Endothelial cell of umbilical vein (primary cell): ENCODE measurements around the gene TRAPPC10. TPM values are rescaled to one million over a fixed set of nuclear protein-coding genes. Genes with fewer than 3 reads are reported as not detected.
"Not testable (repeated sequence)": the region's sequence is repeated elsewhere in the genome, so short reads cannot be mapped to it uniquely, and the experiment has no call there.

Experiments
- BruUV-seq: library from RNA; stranded (reverse); fragments of 400-500 nt; replicated peaks from 2 replicates; lab custom pipeline; 2021; lab: Mats Ljungman, UMichigan
- CTCF ChIA-PET: fragments of 300-600, 350-600 bp; sonication (Branson Sonifier 250); formaldehyde crosslinking; loops from one replicate; lab custom pipeline; 2021; ENCODE audit warnings: antibody characterized with exemption, inconsistent platforms; lab: Charles Lee
- POLR2A ChIA-PET: fragments of 300-600, 350-600 bp; sonication (Branson Sonifier 250); formaldehyde crosslinking; loops from one replicate; lab custom pipeline; 2021; ENCODE audit warnings: antibody characterized with exemption, inconsistent platforms; lab: Charles Lee
- DNase-seq: peaks from one replicate; pipeline ENCODE4 v3.0.0-alpha.2; 2011; ENCODE audit warnings: low read depth, low spot score
- FAIRE-seq: peaks from 2 replicates; lab custom pipeline; 2011; peaks lifted over from hg19 to GRCh38; lab: Jason Lieb, UNC
- H2AFZ ChIP-seq: 2 replicates; pipeline ENCODE4 v1.6.0; 2012; ENCODE audit warnings: low read depth, low read length, control low read depth, inconsistent platforms
- H3K27ac ChIP-seq: 2 replicates; pipeline ENCODE4 v1.5.1; 2011; ENCODE audit warnings: low read depth, mild to moderate bottlenecking, control low read depth, low read length, moderate library complexity; ENCODE audit not compliant: insufficient read depth
- H3K27me3 ChIP-seq, 2 experiments: 2 replicates each; pipeline versions ENCODE4 v1.6.0 to v1.6.1; 2011; ENCODE audit warnings: low read length in 2 of 2, mixed read lengths in 1 of 2; ENCODE audit not compliant: control insufficient read depth in 2 of 2, insufficient read depth in 2 of 2
- H3K36me3 ChIP-seq, 2 experiments: 2 replicates in 1 of 2; 3 replicates in 1 of 2; pipeline ENCODE4 v1.5.1; 2011; ENCODE audit warnings: low read length in 2 of 2, mild to moderate bottlenecking in 1 of 2, moderate library complexity in 1 of 2; ENCODE audit not compliant: control insufficient read depth in 2 of 2, insufficient read depth in 2 of 2; ENCODE audit errors: extremely low read depth in 1 of 2
- H3K4me1 ChIP-seq: 3 replicates; pipeline ENCODE4 v1.5.1; 2011; ENCODE audit warnings: mild to moderate bottlenecking, low read length; ENCODE audit not compliant: control insufficient read depth, insufficient read depth; ENCODE audit errors: extremely low read depth
- H3K4me2 ChIP-seq: 2 replicates; pipeline ENCODE4 v1.6.1; 2011; ENCODE audit warnings: low read length, control low read depth, mixed read lengths; ENCODE audit not compliant: insufficient read depth
- H3K4me3 ChIP-seq, 3 experiments: fragments of 200-600 bp in 1 of 3; sonication (generic), shearing (Covaris generic) in 1 of 3; replicated peaks in 1 of 3; 2 replicates each; pipeline ENCODE4 v1.5.1; 2011 to 2016; ENCODE audit warnings: control low read depth in 3 of 3, low read length in 3 of 3, mild to moderate bottlenecking in 2 of 3, inconsistent platforms in 1 of 3, low read depth in 1 of 3, moderate library complexity in 1 of 3; ENCODE audit not compliant: insufficient read depth in 1 of 3
- H3K79me2 ChIP-seq: 2 replicates; pipeline ENCODE4 v1.6.0; 2012; ENCODE audit warnings: low read length, inconsistent platforms; ENCODE audit not compliant: control insufficient read depth, insufficient read depth
- H3K9ac ChIP-seq: replicated peaks from 2 replicates; pipeline ENCODE3; 2011; ENCODE audit warnings: low read length, control low read depth; ENCODE audit not compliant: insufficient read depth; ENCODE audit errors: extremely low read depth
- H3K9me1 ChIP-seq: replicated peaks from 3 replicates; pipeline ENCODE4 v1.6.0; 2011; ENCODE audit warnings: mild to moderate bottlenecking, low read length; ENCODE audit not compliant: control insufficient read depth, insufficient read depth; ENCODE audit errors: extremely low read depth
- H3K9me3 ChIP-seq: replicated peaks from 2 replicates; pipeline ENCODE4 v1.5.1; 2012; ENCODE audit warnings: low read length, inconsistent platforms; ENCODE audit not compliant: control insufficient read depth, insufficient read depth
- H4K20me1 ChIP-seq: replicated peaks from 2 replicates; pipeline ENCODE3; 2011; ENCODE audit warnings: mild to moderate bottlenecking, low read length; ENCODE audit not compliant: control insufficient read depth, insufficient read depth; ENCODE audit errors: extremely low read depth
- dilution Hi-C: fragments of 300-500 bp; cut with MboI; formaldehyde crosslinking; loops from one replicate; pipeline ENCODE4 v1.15.0; 2019; ENCODE audit warnings: low sequenced_read_pairs; ENCODE audit not compliant: extremely low pct_ligation_motif_present
- intact Hi-C: fragments of 100-400 bp; cut with micrococcal nuclease; formaldehyde crosslinking; loops from one replicate; pipeline ENCODE4 v1.10.0; 2022
- polyA plus RNA-seq, 4 experiments: library from polyadenylated mRNA; depleted of rRNA in 3 of 4; stranded (reverse) in 3 of 4; unstranded in 1 of 4; fragments of >200 nt; gene quantifications; 2 replicates each; pipeline versions ENCODE4 v1.2.1 to v1.2.3, GENCODE V29; 2011 to 2012; ENCODE audit warnings: missing spikeins in 1 of 4
- total RNA-seq: library from RNA; stranded (reverse); gene quantifications from 2 replicates; pipeline ENCODE4 v1.2.3, GENCODE V29; 2021

TRAPPC10 gene
- total and polyA plus RNA-seq, 2 donors (not counting 3 experiments of a cell fraction or from before 2014, with no cell fraction given): 21.5 to 33.6 TPM

DNA sequence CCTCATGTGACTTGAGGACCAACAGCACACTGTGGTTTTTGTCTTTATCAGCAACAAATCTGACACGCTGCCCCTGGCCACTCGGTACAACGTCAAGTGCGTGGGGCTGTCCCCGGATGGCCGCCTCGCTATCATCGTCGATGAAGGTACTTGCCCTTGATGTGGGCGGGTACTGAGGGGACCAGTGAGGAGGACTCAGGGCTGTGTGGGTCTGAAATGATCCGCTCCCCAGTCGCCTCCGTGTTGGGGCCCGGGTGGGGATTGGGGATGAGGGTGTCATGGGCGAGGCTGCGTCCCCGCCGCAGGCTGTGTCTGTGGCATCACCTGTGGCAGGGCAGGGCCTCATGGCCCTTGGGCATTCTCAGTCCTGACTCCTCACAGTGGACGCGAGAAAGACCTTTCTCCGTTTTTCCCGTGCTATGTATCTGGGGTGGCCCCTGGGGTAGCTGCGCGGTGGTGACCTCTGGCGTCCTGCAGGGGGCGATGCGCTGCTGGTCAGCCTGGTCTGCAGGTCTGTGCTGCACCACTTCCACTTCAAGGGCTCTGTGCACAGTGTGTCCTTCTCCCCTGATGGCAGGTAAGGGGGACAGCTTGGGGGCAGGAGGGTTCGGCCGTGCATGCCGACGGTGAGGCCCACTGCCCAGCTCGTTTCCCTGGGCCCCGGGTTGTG lies 101.7 kb downstream of the TRAPPC10 start:
- H3K27me3 ChIP-seq, H3K4me2 ChIP-seq, H3K9me3 ChIP-seq, H3K36me3 ChIP-seq, intact Hi-C loops, BruUV-seq, dilution Hi-C loops, H4K20me1 ChIP-seq, H3K4me1 ChIP-seq, DNase-seq, H3K27ac ChIP-seq, H2AFZ ChIP-seq, H3K9ac ChIP-seq, POLR2A ChIA-PET, H3K4me3 ChIP-seq, H3K79me2 ChIP-seq, CTCF ChIA-PET, H3K9me1 ChIP-seq: not testable (repeated sequence)
- FAIRE-seq: peak; percentile 24

DNA sequence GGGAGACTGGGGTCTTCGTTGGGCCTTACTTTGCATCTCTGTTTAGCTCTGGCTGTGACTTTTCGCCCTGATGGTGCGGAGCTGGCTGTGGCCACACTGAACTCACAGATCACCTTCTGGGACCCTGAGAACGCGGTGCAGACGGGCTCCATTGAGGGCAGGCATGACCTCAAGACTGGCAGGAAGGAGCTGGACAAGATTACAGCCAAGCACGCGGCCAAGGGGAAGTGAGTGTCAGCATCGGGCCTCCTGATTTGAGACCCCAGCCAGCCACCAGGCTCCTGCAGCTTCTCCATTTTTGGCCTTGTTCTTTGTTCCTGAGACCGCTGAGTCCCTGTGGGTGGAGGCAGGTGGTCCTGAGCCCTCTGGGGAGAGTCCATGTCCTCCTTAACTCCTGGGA lies 110.0 kb downstream of the TRAPPC10 start:
- DNase-seq, H3K27me3 ChIP-seq, H4K20me1 ChIP-seq, intact Hi-C loops, H3K4me2 ChIP-seq, H3K27ac ChIP-seq, BruUV-seq, H3K4me1 ChIP-seq, H3K36me3 ChIP-seq, H3K4me3 ChIP-seq, POLR2A ChIA-PET, H3K79me2 ChIP-seq, CTCF ChIA-PET, H3K9me1 ChIP-seq, dilution Hi-C loops, H3K9me3 ChIP-seq, H3K9ac ChIP-seq, H2AFZ ChIP-seq: not testable (repeated sequence)
- FAIRE-seq: peak; percentile 92

DNA sequence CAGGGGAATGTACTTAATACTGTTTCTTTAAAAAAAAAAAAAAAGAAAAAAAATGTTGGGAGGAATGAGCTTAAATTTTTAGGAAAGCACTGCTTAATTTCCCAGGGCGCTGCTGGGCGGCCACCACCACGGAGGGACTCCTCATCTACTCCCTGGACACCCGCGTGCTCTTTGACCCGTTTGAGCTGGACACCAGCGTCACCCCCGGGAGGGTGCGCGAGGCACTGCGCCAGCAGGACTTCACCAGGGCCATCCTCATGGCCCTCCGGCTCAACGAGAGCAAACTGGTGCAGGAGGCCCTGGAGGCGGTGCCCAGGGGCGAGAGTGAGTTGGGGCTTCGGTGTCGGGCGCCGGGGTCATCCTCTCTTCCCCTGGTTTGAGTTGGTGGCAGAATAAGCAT lies 115.7 kb downstream of the TRAPPC10 start:
- FAIRE-seq, H2AFZ ChIP-seq, POLR2A ChIA-PET, H3K36me3 ChIP-seq, H3K4me3 ChIP-seq, H3K27me3 ChIP-seq, BruUV-seq, intact Hi-C loops, dilution Hi-C loops, H3K9ac ChIP-seq, DNase-seq, H3K79me2 ChIP-seq, H3K27ac ChIP-seq, CTCF ChIA-PET, H3K4me1 ChIP-seq, H3K9me3 ChIP-seq, H4K20me1 ChIP-seq, H3K4me2 ChIP-seq, H3K9me1 ChIP-seq: not testable (repeated sequence)

DNA sequence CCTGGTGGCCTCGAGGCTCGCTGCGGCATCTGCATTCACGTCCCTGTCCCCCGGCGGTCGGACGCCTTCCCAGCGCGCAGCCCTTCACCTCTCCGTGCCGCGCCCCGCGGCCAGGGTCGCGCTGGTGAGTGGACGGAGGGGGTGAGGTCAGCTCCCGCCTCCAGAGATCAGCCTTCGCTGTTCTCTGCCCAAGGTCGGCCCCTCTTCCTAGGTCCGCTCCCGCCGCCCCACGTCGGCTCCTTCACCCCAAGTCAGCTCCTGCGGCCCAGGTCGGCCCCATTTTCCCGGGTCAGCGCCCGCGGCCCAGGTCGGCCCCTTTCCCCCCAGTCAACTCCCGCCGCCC lies 121.6 kb downstream of the TRAPPC10 start:
- DNase-seq, H3K36me3 ChIP-seq, H3K4me1 ChIP-seq, H3K27me3 ChIP-seq, H3K9me3 ChIP-seq, CTCF ChIA-PET, POLR2A ChIA-PET, H3K79me2 ChIP-seq, H3K9ac ChIP-seq, dilution Hi-C loops, H3K9me1 ChIP-seq, H3K4me3 ChIP-seq, H3K4me2 ChIP-seq, H2AFZ ChIP-seq, H4K20me1 ChIP-seq, H3K27ac ChIP-seq, FAIRE-seq, intact Hi-C loops: not testable (repeated sequence)
- BruUV-seq: TSS peak; percentile 73
